Mesenchymal stem cell (in vitro differentiated cells and primary cell): ENCODE measurements around the gene CACNA1C.

Experiments used
- DNase-seq: peaks from one replicate; pipeline ENCODE4 v3.0.0-alpha.2; 2013
- H2AFZ ChIP-seq: one replicate; pipeline ENCODE4 v1.6.1; 2013; ENCODE audit warnings: low read depth, mild to moderate bottlenecking, control low read depth, inconsistent platforms, low read length, moderate library complexity
- H2AK5ac ChIP-seq: 2 replicates; pipeline ENCODE4 v1.6.1; 2013; ENCODE audit warnings: low read length, moderate library complexity, mild to moderate bottlenecking, inconsistent platforms; ENCODE audit not compliant: severe bottlenecking
- H2BK120ac ChIP-seq: one replicate; pipeline ENCODE4 v1.6.1; 2013; ENCODE audit warnings: low read depth, mild to moderate bottlenecking, inconsistent platforms, low read length, moderate library complexity
- H2BK12ac ChIP-seq, 2 experiments: one replicate each; pipeline ENCODE4 v1.6.1; 2013; ENCODE audit warnings: inconsistent platforms in 2 of 2, low read length in 2 of 2, mild to moderate bottlenecking in 2 of 2, moderate library complexity in 2 of 2, control low read depth in 1 of 2
- H2BK15ac ChIP-seq: one replicate; pipeline ENCODE4 v1.6.1; 2013; ENCODE audit warnings: mild to moderate bottlenecking, low read depth, inconsistent platforms; ENCODE audit not compliant: poor library complexity, severe bottlenecking
- H2BK5ac ChIP-seq: 2 replicates; pipeline ENCODE4 v1.6.1; 2013; ENCODE audit warnings: low read depth, mild to moderate bottlenecking, low read length, control low read depth, inconsistent platforms; ENCODE audit not compliant: poor library complexity, severe bottlenecking
- H3K14ac ChIP-seq, 2 experiments: one replicate each; pipeline ENCODE4 v1.6.1; 2013; ENCODE audit warnings: inconsistent platforms in 2 of 2, low read length in 2 of 2, control low read depth in 1 of 2, mild to moderate bottlenecking in 1 of 2, moderate library complexity in 1 of 2
- H3K18ac ChIP-seq, 2 experiments: one replicate each; pipeline ENCODE4 v1.6.1; 2013; ENCODE audit warnings: inconsistent platforms in 2 of 2, low read length in 2 of 2, control low read depth in 1 of 2, low read depth in 1 of 2, mild to moderate bottlenecking in 1 of 2
- H3K23ac ChIP-seq, 2 experiments: one replicate each; pipeline ENCODE4 v1.6.1; 2013; ENCODE audit warnings: inconsistent platforms in 2 of 2, low read length in 2 of 2, mild to moderate bottlenecking in 2 of 2, moderate library complexity in 2 of 2, control low read depth in 1 of 2
- H3K27ac ChIP-seq: 2 replicates; pipeline ENCODE4 v1.5.1; 2013; ENCODE audit warnings: mild to moderate bottlenecking, moderate library complexity, low read length, control low read depth, inconsistent platforms; ENCODE audit not compliant: poor library complexity, severe bottlenecking
- H3K27me3 ChIP-seq, 2 experiments: 2 replicates each; pipeline versions ENCODE4 v1.6.1 to v1.7.0; 2013; ENCODE audit warnings: low read length in 2 of 2, mild to moderate bottlenecking in 2 of 2, moderate library complexity in 2 of 2, control low read depth in 1 of 2, inconsistent platforms in 1 of 2; ENCODE audit not compliant: control insufficient read depth in 1 of 2, insufficient read depth in 1 of 2
- H3K36me3 ChIP-seq, 2 experiments: 2 replicates each; pipeline versions ENCODE4 v1.6.1 to v1.7.0; 2013; ENCODE audit warnings: low read length in 2 of 2, control low read depth in 1 of 2, inconsistent platforms in 1 of 2, low read depth in 1 of 2, mild to moderate bottlenecking in 1 of 2; ENCODE audit not compliant: insufficient read depth in 2 of 2, control insufficient read depth in 1 of 2
- H3K4ac ChIP-seq, 2 experiments: one replicate each; pipeline ENCODE4 v1.6.1; 2013; ENCODE audit warnings: inconsistent platforms in 2 of 2, low read length in 2 of 2, mild to moderate bottlenecking in 2 of 2, moderate library complexity in 2 of 2, control low read depth in 1 of 2, low read depth in 1 of 2
- H3K4me1 ChIP-seq: 2 replicates; pipeline ENCODE4 v1.6.1; 2013; ENCODE audit warnings: low read depth, low read length, control low read depth; ENCODE audit not compliant: control insufficient read depth, insufficient read depth
- H3K4me2 ChIP-seq: 2 replicates; pipeline ENCODE4 v1.6.1; 2013; ENCODE audit warnings: low read length, mild to moderate bottlenecking, inconsistent platforms; ENCODE audit not compliant: poor library complexity, severe bottlenecking
- H3K4me3 ChIP-seq, 2 experiments: 2 replicates each; pipeline versions ENCODE4 v1.5.1 to v1.7.0; 2013; ENCODE audit warnings: low read length in 2 of 2, mild to moderate bottlenecking in 2 of 2, control low read depth in 1 of 2, low read depth in 1 of 2; ENCODE audit not compliant: insufficient read depth in 1 of 2
- H3K79me1 ChIP-seq: replicated peaks from 2 replicates; pipeline ENCODE4 v1.6.1; 2013; ENCODE audit warnings: mild to moderate bottlenecking, control low read depth, low read length, inconsistent platforms; ENCODE audit not compliant: poor library complexity, severe bottlenecking
- H3K9ac ChIP-seq: 2 replicates; pipeline ENCODE4 v1.7.0; 2013; ENCODE audit warnings: mild to moderate bottlenecking, low read length, moderate library complexity
- H3K9me3 ChIP-seq: 2 replicates; pipeline ENCODE4 v1.7.0; 2013; ENCODE audit warnings: mild to moderate bottlenecking, low read length; ENCODE audit not compliant: control insufficient read depth
- H4K8ac ChIP-seq: one replicate; pipeline ENCODE4 v1.6.1; 2013; ENCODE audit warnings: inconsistent platforms, mild to moderate bottlenecking, low read length, moderate library complexity
- H4K91ac ChIP-seq: one replicate; pipeline ENCODE4 v1.6.1; 2013; ENCODE audit warnings: mild to moderate bottlenecking, low read length, inconsistent platforms
- WGBS: methylation state at CpG from one replicate; pipeline ENCODE4 v1.1.7; 2013; ENCODE audit warnings: mixed read lengths; 5-methylcytosine and 5-hydroxymethylcytosine counted together

CACNA1C gene

GRCh38 chr12:2238111-2238510 lies 185.3 kb downstream of the CACNA1C start:
- Histone ChIP-seq H3K79me1 (no peaks in the 10 kb centered on the region), H4K91ac (no peak overlapping the region), H3K27ac (no peak overlapping the region), H3K9ac (no peak overlapping the region), H3K4me1 (no peaks in the 10 kb centered on the region), H3K9me3 (no peaks in the 10 kb centered on the region), H3K23ac (no peak overlapping the region), H2AFZ (no peak overlapping the region), H3K36me3 (no peaks in the 10 kb centered on the region), H3K14ac (no peak overlapping the region), H2BK15ac (no peak overlapping the region), H3K18ac (no peak overlapping the region), H2BK120ac (no peak overlapping the region), H2AK5ac (no peak overlapping the region), H3K27me3 (no peaks in the 10 kb centered on the region), H3K4ac (no peak overlapping the region), H3K4me3 (no peak overlapping the region), H4K8ac (no peak overlapping the region), H2BK5ac (no peak overlapping the region), H3K4me2 (no peak overlapping the region), H2BK12ac (no peak overlapping the region)
- DNase-seq: no peak
- 95% methylated on average over 4 of the region's 4 CpGs for WGBS

- H4K8ac ChIP-seq: no peak overlapping the region
- no peaks in the 10 kb centered on the region for H3K27me3 ChIP-seq
Observed at GRCh38 chr12:2239381-2239871, 186.6 kb downstream of the CACNA1C start.

DNA sequence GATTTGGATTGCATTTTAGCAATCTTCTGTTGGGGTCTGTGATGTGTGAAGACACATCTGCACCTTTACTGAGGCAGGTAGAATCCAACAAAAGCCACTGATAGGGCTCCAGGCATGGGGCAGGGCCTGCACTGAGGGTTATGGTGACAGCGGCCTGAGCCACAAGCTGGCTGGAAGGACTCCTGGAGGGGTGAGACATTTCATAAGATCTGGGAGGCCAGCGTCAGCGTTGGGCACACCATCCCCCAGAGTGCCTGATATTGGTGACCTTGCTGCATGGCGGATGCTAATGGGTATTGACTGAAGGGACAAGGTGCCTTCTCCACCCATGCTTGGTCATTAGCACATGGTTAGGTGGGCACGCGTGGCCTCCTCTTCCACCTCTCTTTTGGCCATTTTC lies 187.6 kb downstream of the CACNA1C start:
- Histone ChIP-seq H3K4ac (no peak overlapping the region), H3K36me3 (no peaks in the 10 kb centered on the region), H2BK5ac (no peak overlapping the region), H2BK120ac (no peak overlapping the region), H3K9me3 (no peaks in the 10 kb centered on the region), H4K8ac (no peak overlapping the region), H4K91ac (no peak overlapping the region), H3K27me3 (no peaks in the 10 kb centered on the region), H3K18ac (peak overlapping the region in 1 of 2 experiments; percentile 14), H3K27ac (no peak overlapping the region), H3K4me2 (no peak overlapping the region), H2AK5ac (no peak overlapping the region), H3K9ac (no peak overlapping the region), H3K4me3 (no peak overlapping the region), H3K4me1 (peaks cover 12% of the 10 kb centered on the region), H2BK15ac (no peak overlapping the region), H2BK12ac (peak overlapping the region in 1 of 2 experiments; percentile 25), H2AFZ (no peak overlapping the region), H3K14ac (peak overlapping the region in 1 of 2 experiments; percentile 35), H3K79me1 (no peaks in the 10 kb centered on the region), H3K23ac (no peak overlapping the region)
- no peak for DNase-seq
- 96% methylated on average over 6 of the region's 6 CpGs for WGBS

More at GRCh38 chr12:2239381-2239871, 186.6 kb downstream of the CACNA1C start:
- WGBS: 86% methylated on average over 17 of the region's 17 CpGs
- peaks cover 4% of the 10 kb centered on the region for H3K4me1 ChIP-seq
- no peaks in the 10 kb centered on the region for H3K79me1 ChIP-seq
- H4K91ac ChIP-seq: no peak overlapping the region
- H3K18ac ChIP-seq: no peak overlapping the region
- no peak overlapping the region for H3K9ac ChIP-seq
- no peak overlapping the region for H3K14ac ChIP-seq
- peak overlapping the region; percentile 48 for H2AK5ac ChIP-seq
- H3K4ac ChIP-seq: no peak overlapping the region
- no peak overlapping the region for H3K23ac ChIP-seq
- no peak for DNase-seq
- H2BK120ac ChIP-seq: no peak overlapping the region
- peak overlapping the region in 1 of 2 experiments; percentile 42 for H2BK12ac ChIP-seq
- no peak overlapping the region for H2AFZ ChIP-seq
- no peak overlapping the region for H2BK5ac ChIP-seq
- H3K36me3 ChIP-seq: no peaks in the 10 kb centered on the region
- H3K4me2 ChIP-seq: no peak overlapping the region
- peak overlapping the region; percentile 39 for H2BK15ac ChIP-seq
- no peak overlapping the region for H3K4me3 ChIP-seq
- H3K9me3 ChIP-seq: no peaks in the 10 kb centered on the region
- no peak overlapping the region for H3K27ac ChIP-seq

DNA sequence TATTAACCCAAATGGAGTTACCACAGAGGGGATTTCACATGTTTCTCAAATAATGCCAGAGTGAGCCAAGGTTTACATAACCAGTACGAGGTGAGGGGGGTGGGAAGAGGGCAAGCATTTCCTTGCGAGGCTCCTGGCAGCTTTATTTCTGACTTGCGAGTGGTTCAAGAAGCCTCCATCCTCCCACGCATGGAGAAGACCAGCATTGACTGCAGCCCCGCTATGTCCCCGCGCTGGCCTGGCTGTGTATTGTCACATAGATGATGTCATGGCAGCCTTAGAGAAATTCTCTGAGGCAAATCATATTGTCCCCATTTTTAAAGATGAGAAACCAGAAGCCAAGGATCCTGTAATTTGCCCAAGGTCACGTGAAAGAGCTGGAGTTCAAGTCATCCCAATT lies 188.2 kb downstream of the CACNA1C start:
- H2AK5ac ChIP-seq: peak overlapping the region; percentile 11
- 95% methylated on average over 8 of the region's 8 CpGs for WGBS
- no peak overlapping the region for H4K8ac ChIP-seq
- H3K4ac ChIP-seq: no peak overlapping the region
- no peaks in the 10 kb centered on the region for H3K79me1 ChIP-seq
- no peak overlapping the region for H2AFZ ChIP-seq
- H3K36me3 ChIP-seq: no peaks in the 10 kb centered on the region
- H4K91ac ChIP-seq: no peak overlapping the region
- H3K4me1 ChIP-seq: peaks cover 15% of the 10 kb centered on the region
- no peak overlapping the region for H2BK5ac ChIP-seq
- no peak overlapping the region for H3K27ac ChIP-seq
- no peak overlapping the region for H3K23ac ChIP-seq
- no peak for DNase-seq
- no peak overlapping the region for H2BK12ac ChIP-seq
- H3K14ac ChIP-seq: no peak overlapping the region
- H3K27me3 ChIP-seq: no peaks in the 10 kb centered on the region
- H3K9ac ChIP-seq: no peak overlapping the region
- no peak overlapping the region for H2BK120ac ChIP-seq
- no peak overlapping the region for H3K18ac ChIP-seq
- no peak overlapping the region for H2BK15ac ChIP-seq
- H3K4me2 ChIP-seq: no peak overlapping the region
- H3K4me3 ChIP-seq: no peak overlapping the region
- H3K9me3 ChIP-seq: no peaks in the 10 kb centered on the region
